Heart left ventricle (tissue), 13 donors: ENCODE results near the gene TMC2.

Experiments
- CTCF ChIP-seq, 12 donors: fragments of 200-600 bp; sonication (generic) in 4 of 12; IDR thresholded peaks; one replicate each; pipeline versions ENCODE4 v1.5.0 to v1.8.0; 2018 to 2022; ENCODE audit warnings: antibody characterized with exemption in 12 of 12, mild to moderate bottlenecking in 5 of 12
- POLR2A ChIP-seq, 2 donors: fragments of 450-650 bp; IDR thresholded peaks; one replicate each; pipeline ENCODE4 v1.6.1; 2017; ENCODE audit warnings: antibody characterized with exemption in 2 of 2, mild to moderate bottlenecking in 2 of 2, moderate library complexity in 2 of 2
- donor health status: ischemic (EF 13 %, LVEDD 7.1; RV severe dilation, severe dysfunction).
- donor health status: DM: no; HTN: yes; CAD: no.
- donor health status: DM: no; HTN: no; CAD: no.
- donor health status: ischemic (EF 25% LVEDD 6.9; RV normal size, moderate dysfunction).
- donor health status: ischemic (EF 25% LVEDD 5.7; RV mildly dilated, moderate dysfunction).
- donor health status: ischemic (EF 35%, LVEDD 5.7; RV mildly dilated, moderate dysfunction).
- donor health status: nonischemic (EF 11% LVEDD 7.7; RV severe dilation, severe dysfunction).
- donor health status: DM: yes; HTN: yes; CAD: no.
- donor health status: PGD.
- donor health status: ischemic (EF 29% LVEDD 5.4; RV normal size, mild dysfunction).
- donor health status: nonischemic (EF 23%, LVEDD 6.1; RV moderate dilation, normal function).

GRCh38 chr20:2593756-2594155 lies 57.4 kb downstream of the TMC2 start:
- TF ChIP-seq CTCF (IDR thresholded peaks at IDR 0.05) (no peak), POLR2A (IDR thresholded peaks at IDR 0.05) (no peak)
